BLaER1 treated with 17β-estradiol and CSF1 and Interleukin-3, amounts not matched to agents 10 nM and 100 nM (cell line): Measurements from ENCODE around the gene LYSMD2.
A peak's percentile ranks its signal among the peaks of the same experiment; 100 is the strongest.

Experiments
- H3K27ac ChIP-seq, 11 experiments: shearing (Covaris generic); formaldehyde crosslinking; 2 replicates each; pipeline ENCODE4 v1.8.1; 2022
- H3K27me3 ChIP-seq, 11 experiments: shearing (Covaris generic); formaldehyde crosslinking; 2 replicates each; pipeline ENCODE4 v1.8.1; 2022
- H3K36me3 ChIP-seq, 11 experiments: shearing (Covaris generic); formaldehyde crosslinking; 2 replicates each; pipeline ENCODE4 v1.8.1; 2022
- H3K4me1 ChIP-seq, 10 experiments: shearing (Covaris generic); formaldehyde crosslinking; 2 replicates each; pipeline ENCODE4 v1.8.1; 2022
- H3K4me2 ChIP-seq, 11 experiments: shearing (Covaris generic); formaldehyde crosslinking; 2 replicates each; pipeline ENCODE4 v1.8.1; 2022
- H3K4me3 ChIP-seq, 10 experiments: shearing (Covaris generic); formaldehyde crosslinking; 2 replicates each; pipeline ENCODE4 v1.8.1; 2022
- H3K9ac ChIP-seq, 11 experiments: shearing (Covaris generic); formaldehyde crosslinking; 2 replicates each; pipeline ENCODE4 v1.8.1; 2022
- H3K9me3 ChIP-seq, 11 experiments: shearing (Covaris generic); formaldehyde crosslinking; replicated peaks in 1 of 11; 2 replicates each; pipeline ENCODE4 v1.8.1; 2022
- H4K20me1 ChIP-seq, 11 experiments: shearing (Covaris generic); formaldehyde crosslinking; 2 replicates each; pipeline ENCODE4 v1.8.1; 2022
- Cebpa-rat ChIP-seq, 11 experiments: shearing (Covaris generic); IDR thresholded peaks; 2 replicates each; pipeline ENCODE4 v1.8.1; 2022

Gene LYSMD2

DNA sequence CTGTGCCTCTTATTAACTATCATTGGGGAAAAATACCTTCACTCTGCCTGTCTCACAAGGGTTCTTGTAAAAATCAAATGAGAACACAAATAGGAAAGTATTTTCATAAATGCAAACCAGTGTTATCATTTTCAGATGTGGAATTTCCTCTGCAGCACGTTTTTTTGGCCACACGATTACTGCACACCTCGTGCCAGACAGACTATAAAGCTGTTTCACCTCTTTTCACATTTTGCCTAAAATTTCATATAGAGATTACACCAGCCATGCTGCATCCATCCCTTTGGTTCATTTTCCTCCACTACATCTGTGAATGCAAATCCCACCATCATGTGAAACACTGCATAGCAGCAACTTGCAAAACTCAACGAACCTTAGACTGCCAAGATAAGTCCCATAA is 12.7 kb upstream of the LYSMD2 start:
- Histone ChIP-seq H3K4me1 (peaks cover 29 to 38% (median 36%) of the 10 kb centered on the region in 10 experiments), H3K4me2 (no peak overlapping the region), H3K27ac (no peak overlapping the region), H3K9me3 (peaks cover 0 to 10% (median 0%) of the 10 kb centered on the region in 11 experiments; a peak in 4 of 22 replicates), H3K4me3 (no peak overlapping the region), H3K36me3 (no peaks in the 10 kb centered on the region), H3K27me3 (peaks cover 0 to 13% (median 0%) of the 10 kb centered on the region in 11 experiments; a peak in 4 of 22 replicates), H4K20me1 (peaks cover 0 to 6% (median 0%) of the 10 kb centered on the region in 11 experiments; a peak in 3 of 22 replicates), H3K9ac (no peak overlapping the region)
- no peak for TF ChIP-seq Cebpa-rat (IDR thresholded peaks at IDR 0.05)

DNA sequence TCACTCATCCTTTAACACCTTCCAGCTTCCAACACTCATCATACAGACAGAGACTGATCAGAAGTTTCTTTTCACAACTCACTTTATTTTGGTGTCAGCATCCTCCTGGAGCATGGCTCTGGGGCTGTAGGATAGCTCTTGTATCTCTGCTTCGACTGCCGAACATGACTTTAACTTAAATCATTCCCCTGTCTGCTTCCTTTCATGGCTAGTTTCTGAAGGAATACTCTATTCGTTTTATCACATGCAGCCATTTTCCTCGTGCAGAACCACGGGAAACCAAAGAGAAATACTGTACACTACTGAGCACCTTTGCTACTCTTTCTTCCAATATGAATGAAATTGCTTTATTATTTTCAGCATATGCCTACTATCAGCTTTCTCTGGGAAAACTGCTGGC is 11.9 kb upstream of the LYSMD2 start:
- Histone ChIP-seq H3K4me2 (no peak overlapping the region), H3K27me3 (peaks cover 0 to 13% (median 0%) of the 10 kb centered on the region in 11 experiments; a peak in 4 of 22 replicates), H3K27ac (no peak overlapping the region), H3K4me1 (peaks cover 21 to 29% (median 27%) of the 10 kb centered on the region in 10 experiments), H3K9ac (no peak overlapping the region), H3K9me3 (peaks cover 0 to 6% (median 0%) of the 10 kb centered on the region in 11 experiments; a peak in 4 of 22 replicates), H3K36me3 (no peaks in the 10 kb centered on the region), H4K20me1 (peaks cover 0 to 6% (median 0%) of the 10 kb centered on the region in 11 experiments; a peak in 2 of 22 replicates), H3K4me3 (no peak overlapping the region)
- TF ChIP-seq Cebpa-rat (IDR thresholded peaks at IDR 0.05): no peak

GRCh38 chr15:51739061-51739712 is 1.7 kb upstream of the LYSMD2 start:
- H3K27ac ChIP-seq: no peak overlapping the region

GRCh38 chr15:51738553-51738952 is 1.1 kb upstream of the LYSMD2 start:
- Histone ChIP-seq H4K20me1 (peaks cover 0 to 20% (median 3%) of the 10 kb centered on the region in 11 experiments; a peak in 9 of 22 replicates), H3K27me3 (no peaks in the 10 kb centered on the region), H3K4me1 (peaks cover 37 to 44% (median 42%) of the 10 kb centered on the region in 10 experiments), H3K4me2 (peak overlapping the region; percentile 90 to 98 (median 96); a peak in 21 of 22 replicates), H3K9ac (peak overlapping the region in 1 of 11 experiments; percentile 95; a peak in 1 of 22 replicates), H3K4me3 (no peak overlapping the region; a peak in 1 of 20 replicates), H3K27ac (0 out of 22 replicates have a peak overlapping the region, but pooled peaks of 1 of the 11 experiments have one; percentile 94), H3K36me3 (peaks cover 0 to 9% (median 0%) of the 10 kb centered on the region in 11 experiments; a peak in 4 of 22 replicates), H3K9me3 (no peaks in the 10 kb centered on the region)
- no peak for TF ChIP-seq Cebpa-rat (IDR thresholded peaks at IDR 0.05)

More at GRCh38 chr15:51739061-51739712, 1.7 kb upstream of the LYSMD2 start:
- no peak for TF ChIP-seq Cebpa-rat (IDR thresholded peaks at IDR 0.05)
- no peak overlapping the region for H3K4me3 ChIP-seq
- peaks cover 0 to 20% (median 3%) of the 10 kb centered on the region in 11 experiments; a peak in 9 of 22 replicates for H4K20me1 ChIP-seq
- no peak overlapping the region for H3K9ac ChIP-seq
- no peaks in the 10 kb centered on the region for H3K9me3 ChIP-seq
- H3K4me1 ChIP-seq: peaks cover 31 to 38% (median 36%) of the 10 kb centered on the region in 10 experiments
- peak overlapping the region in 2 of 11 experiments; percentile 92 to 96; a peak in 4 of 22 replicates for H3K4me2 ChIP-seq
- no peaks in the 10 kb centered on the region for H3K27me3 ChIP-seq
- H3K36me3 ChIP-seq: peaks cover 0 to 3% (median 0%) of the 10 kb centered on the region in 11 experiments; a peak in 3 of 22 replicates

GRCh38 chr15:51736751-51737521 is 519 bp downstream of the LYSMD2 start:
- Histone ChIP-seq H3K9me3 (no peaks in the 10 kb centered on the region), H3K9ac (peak overlapping the region; percentile 81 to 95 (median 93)), H3K27me3 (no peaks in the 10 kb centered on the region), H3K36me3 (peaks cover 0 to 18% (median 0%) of the 10 kb centered on the region in 11 experiments; a peak in 4 of 22 replicates), H3K4me2 (peak overlapping the region; percentile 90 to 98 (median 96)), H3K4me3 (peak overlapping the region; percentile 79 to 90 (median 84)), H3K4me1 (peaks cover 53 to 60% (median 58%) of the 10 kb centered on the region in 10 experiments), H3K27ac (peak overlapping the region; percentile 69 to 96 (median 93)), H4K20me1 (peaks cover 0 to 20% (median 3%) of the 10 kb centered on the region in 11 experiments; a peak in 9 of 22 replicates)
- TF ChIP-seq Cebpa-rat (IDR thresholded peaks at IDR 0.05): no peak

DNA sequence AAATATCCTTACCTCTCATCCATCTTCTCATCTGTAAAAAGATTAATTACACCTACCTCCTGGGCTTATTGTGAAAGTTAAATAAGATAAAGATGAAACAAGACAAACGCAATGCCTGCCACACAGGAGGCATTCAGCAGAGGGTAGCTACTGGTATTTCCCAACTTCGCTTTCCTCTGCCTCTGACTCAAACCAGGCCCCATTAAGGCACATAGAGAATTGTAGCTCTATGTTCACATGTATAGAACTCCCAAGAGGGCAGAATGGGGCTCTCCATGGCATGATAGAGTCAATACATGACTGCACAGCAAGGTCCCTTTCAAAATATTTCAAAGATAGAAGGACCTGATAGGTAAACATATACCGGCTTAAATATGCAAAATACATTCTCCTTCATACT is 1.4 kb downstream of the LYSMD2 start:
- Histone ChIP-seq H3K36me3 (peaks cover 0 to 18% (median 0%) of the 10 kb centered on the region in 11 experiments; a peak in 4 of 22 replicates), H3K4me1 (peaks cover 60 to 69% (median 65%) of the 10 kb centered on the region in 10 experiments), H3K27me3 (no peaks in the 10 kb centered on the region), H3K9ac (peak overlapping the region; percentile 81 to 95 (median 93)), H3K27ac (peak overlapping the region in 10 of 11 experiments; percentile 85 to 96 (median 94); a peak in 20 of 22 replicates), H3K4me3 (peak overlapping the region; percentile 79 to 90 (median 84)), H3K4me2 (peak overlapping the region; percentile 90 to 97 (median 96)), H3K9me3 (no peaks in the 10 kb centered on the region), H4K20me1 (peaks cover 0 to 20% (median 3%) of the 10 kb centered on the region in 11 experiments; a peak in 9 of 22 replicates)
- TF ChIP-seq Cebpa-rat (IDR thresholded peaks at IDR 0.05): peak in 3 of 11 experiments; percentile 12 to 66 (median 62); a peak in 4 of 22 replicates

- no peak for TF ChIP-seq Cebpa-rat (IDR thresholded peaks at IDR 0.05)
- Histone ChIP-seq H3K4me1 (peaks cover 67 to 75% (median 71%) of the 10 kb centered on the region in 10 experiments), H4K20me1 (peaks cover 0 to 20% (median 3%) of the 10 kb centered on the region in 11 experiments; a peak in 9 of 22 replicates), H3K27me3 (no peaks in the 10 kb centered on the region), H3K9me3 (no peaks in the 10 kb centered on the region), H3K4me2 (peak overlapping the region; percentile 90 to 97 (median 96)), H3K27ac (peak overlapping the region in 10 of 11 experiments; percentile 85 to 96 (median 94); a peak in 20 of 22 replicates), H3K9ac (peak overlapping the region; percentile 81 to 95 (median 93)), H3K4me3 (peak overlapping the region; percentile 79 to 90 (median 84); a peak in 19 of 20 replicates), H3K36me3 (peaks cover 0 to 20% (median 2%) of the 10 kb centered on the region in 11 experiments; a peak in 5 of 22 replicates)
Measured at GRCh38 chr15:51735228-51736010, 2.0 kb downstream of the LYSMD2 start.
